AG08396 (cell line): Measurements from ENCODE around the gene TRIM17.

Source experiments
- DNase-seq: peaks from one replicate; pipeline ENCODE4 v3.0.0; 2012; ENCODE audit warnings: low spot score, mixed read lengths

The TRIM17 gene

GRCh38 chr1:228400692-228401454 lies 15.8 kb downstream of the TRIM17 start:
- DNase-seq, result no peak

DNA sequence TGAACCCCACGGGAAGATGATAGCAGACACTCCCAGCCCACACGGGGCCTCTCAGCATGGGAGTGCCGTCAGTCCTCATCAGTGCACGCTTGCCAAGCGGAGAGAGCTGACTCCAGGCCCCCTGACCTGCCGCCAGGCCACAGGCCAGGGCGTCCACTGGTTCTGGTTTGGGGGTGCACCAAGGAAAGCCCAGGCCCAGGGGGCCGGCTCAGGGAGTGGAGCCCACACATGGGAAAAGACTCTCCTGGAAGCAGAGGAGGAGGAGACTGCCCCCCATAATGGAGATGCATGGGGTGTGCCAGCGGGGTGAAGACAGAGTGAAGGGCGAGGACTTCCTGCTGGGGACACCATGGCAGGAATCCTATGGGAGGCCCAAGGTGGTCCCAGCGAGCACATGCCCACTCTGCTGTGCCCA lies 16.4 kb downstream of the TRIM17 start:
- DNase-seq, result no peak

DNA sequence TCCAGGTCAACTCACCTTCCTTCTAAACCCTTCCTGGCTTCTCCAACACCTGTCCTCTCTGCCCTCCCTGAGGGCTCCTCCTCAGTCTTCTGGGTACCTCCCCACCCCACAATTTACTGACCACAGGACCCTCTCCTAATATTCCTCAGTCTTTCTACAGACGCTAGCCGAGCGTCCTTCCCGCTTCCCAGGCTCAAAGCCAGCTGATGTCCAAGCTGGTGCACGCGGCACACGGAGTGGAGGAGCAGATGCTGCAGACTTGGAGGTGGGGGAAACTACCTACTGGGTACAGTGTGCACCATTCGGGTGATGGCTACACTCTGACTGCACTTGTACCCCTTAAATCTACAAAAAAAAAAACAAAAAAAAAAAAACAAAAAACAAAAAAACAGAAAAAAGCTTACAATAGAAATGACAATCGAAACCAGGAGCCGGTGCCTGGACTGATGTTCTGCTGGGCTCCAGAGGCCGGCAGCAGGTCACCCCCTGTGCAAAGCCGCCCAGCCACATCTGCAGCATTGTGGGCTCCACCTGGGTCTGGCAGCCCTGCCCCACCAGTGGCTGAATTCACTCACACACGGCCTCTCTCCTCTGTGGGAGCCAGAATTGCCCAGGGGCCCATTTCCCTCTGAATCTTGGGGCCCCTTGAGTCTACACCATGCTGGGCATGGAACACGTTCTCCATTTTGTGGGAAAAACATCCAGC lies 17.0 kb downstream of the TRIM17 start:
- DNase-seq, result no peak

DNA sequence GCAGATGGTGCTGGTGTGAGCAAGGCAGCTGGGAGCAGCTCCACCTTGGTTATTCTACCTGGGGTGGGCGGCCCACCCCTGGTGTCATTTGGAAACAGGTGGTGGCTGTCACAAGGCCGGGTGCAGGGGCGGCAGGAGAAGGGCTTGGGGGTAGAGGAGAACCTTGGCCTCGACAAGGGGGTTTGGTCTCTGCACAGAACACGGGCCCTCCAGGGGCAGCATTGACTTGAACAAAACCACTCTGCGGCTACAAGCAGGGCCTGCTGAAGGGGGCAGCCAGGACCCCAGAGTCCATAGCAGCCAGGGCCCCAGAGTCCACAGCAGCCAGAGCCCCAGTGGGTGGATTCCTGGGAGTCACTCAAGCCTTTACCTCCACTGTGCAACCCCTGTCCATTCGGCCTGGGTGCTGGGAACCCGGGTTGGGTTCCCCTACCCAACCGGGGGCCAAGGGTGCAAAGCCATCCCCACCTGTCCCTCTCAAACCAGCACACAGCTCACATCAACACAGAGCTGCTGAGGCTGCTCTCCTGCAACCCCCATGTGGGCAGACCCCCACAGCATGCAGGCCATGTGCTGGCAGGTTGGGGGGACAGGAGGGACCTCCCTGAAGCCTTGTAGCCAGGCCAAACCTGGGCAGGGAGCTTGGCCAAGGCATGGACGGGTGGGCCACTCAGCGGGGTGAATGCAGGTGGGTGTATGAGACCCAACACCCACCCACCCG lies 17.8 kb downstream of the TRIM17 start:
- no peak for DNase-seq

- DNase-seq, result no peak
These were observed 18.7 kb downstream of the TRIM17 start for GRCh38 chr1:228397966-228398365.

- DNase-seq, result no peak
These were observed 19.6 kb downstream of the TRIM17 start for GRCh38 chr1:228396770-228397662.

- no peak for DNase-seq
These were observed 21.9 kb downstream of the TRIM17 start for GRCh38 chr1:228394571-228395394.

DNA sequence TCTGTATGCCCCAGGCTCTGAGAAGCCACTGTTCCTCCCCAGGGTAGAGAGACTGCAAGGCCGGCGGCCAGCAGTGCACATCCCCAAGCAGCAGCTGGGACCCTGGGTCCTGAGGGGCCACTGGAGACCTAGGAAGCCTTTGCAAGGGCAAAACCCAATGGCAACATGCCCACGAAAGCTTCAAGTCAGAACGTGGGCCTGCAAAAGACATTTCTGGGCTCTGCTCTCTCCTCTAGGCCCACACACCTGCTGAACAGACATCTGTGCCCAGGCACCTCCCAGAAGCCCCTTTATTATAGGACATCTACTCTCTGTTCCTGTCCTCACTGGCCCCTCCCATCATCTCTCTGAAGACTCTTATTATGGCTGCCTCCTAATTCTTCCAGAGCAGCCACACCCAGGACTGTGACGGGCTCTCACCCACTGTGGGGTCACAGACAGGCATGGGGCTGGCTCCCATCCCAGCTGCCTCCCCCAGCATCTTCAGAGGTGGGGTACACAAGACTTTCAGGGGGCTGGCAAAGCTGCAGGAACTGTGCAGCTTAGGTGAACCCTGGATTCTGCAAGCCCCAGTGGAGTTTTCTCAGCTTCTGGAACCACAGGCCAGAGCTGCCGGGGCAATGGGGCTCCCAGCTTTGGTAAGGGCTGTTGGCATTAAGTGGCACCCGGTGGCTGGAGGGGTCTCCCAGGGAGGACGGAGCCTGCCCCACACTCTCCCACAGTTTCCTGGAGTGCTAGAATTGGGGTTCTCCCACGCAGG lies 22.7 kb downstream of the TRIM17 start:
- no peak for DNase-seq

GRCh38 chr1:228393268-228393701 lies 23.4 kb downstream of the TRIM17 start:
- peak; percentile 73 for DNase-seq

- no peak for DNase-seq
These were observed 24.3 kb downstream of the TRIM17 start for GRCh38 chr1:228392111-228392936.

DNA sequence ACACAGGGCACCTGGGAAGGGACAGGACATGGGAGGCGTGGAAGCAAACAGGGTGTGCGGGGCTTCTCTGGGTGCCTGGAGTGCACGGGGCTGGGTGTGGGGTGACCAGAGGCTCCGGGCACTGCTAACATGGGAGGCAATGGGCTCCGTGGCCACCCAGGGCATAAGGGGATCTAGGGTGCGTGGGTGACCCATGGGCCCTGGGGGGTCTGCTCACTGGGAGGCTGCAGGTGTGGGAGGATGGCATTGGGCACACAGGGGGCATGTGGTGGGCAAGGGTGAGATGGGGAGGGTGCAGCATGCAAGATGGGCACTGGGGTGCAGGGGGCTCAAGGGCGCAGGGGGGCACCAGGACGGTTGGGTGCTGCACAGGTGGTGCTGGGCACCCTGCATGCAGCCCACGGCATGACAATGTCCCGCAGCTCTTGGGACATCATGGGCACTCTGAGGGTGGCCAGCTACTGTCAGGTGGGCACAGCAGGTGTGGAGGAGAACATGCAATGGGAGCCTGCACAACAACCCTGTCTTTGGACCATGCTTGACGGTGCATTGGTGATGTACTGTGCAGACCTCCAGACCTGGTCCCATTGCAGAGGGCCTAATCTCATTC lies 25.1 kb downstream of the TRIM17 start:
- DNase-seq, result no peak

DNA sequence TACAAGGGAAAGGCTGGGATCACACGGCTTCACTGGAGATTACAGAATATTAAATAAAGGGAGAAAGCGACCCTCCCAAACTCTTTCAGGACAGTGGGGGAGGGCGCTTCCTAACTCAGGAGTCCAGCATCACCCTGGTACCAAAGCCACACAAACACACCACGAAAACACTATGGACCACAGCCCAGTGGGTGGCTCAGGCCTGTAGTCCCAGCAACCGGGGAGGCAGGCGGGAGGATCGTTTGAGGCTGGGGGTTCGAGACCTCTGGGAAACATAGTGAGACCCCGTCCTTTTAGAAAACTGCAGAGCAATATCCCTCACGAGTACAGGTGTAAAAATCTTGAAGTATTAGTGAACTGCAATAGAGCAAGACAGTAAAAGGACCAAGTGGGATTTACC lies 26.0 kb downstream of the TRIM17 start:
- DNase-seq, result no peak

DNA sequence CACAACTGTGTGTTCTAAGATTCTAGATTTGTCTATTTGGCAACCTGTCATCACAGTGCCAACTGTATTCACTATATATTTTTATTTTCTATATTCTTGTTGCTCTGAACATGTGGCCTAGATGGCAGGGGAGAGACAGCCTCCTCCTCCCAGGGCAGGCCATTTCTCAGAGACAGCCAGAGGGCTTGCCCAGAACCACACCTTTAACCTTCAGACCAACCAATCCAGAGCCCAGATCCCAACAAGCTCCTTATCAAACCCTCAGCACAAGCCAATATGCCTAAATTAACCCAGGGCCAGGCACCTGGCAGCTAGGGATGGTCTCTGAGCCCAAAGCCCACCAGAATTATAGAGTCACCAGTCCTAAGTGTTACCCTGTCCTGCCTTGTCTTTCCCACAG lies 29.3 kb downstream of the TRIM17 start:
- no peak for DNase-seq

DNA sequence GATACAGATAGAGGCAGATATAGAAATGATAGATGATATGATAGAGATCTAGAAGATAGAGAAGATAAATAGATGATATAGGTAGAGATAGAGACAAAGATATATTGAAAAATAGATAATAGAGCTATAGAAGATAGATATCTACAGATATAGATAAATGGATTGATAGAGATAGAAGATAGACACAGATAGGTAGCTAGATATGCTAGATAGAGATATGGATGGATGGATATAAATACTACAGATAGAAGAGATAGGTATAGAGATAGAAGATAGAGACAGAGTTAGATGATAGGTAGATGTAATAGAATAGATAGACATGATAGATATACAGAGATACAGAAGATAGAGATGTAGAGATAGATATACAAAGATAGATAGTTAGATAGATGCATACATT lies 31.4 kb downstream of the TRIM17 start:
- no peak for DNase-seq

GRCh38 chr1:228383773-228384172 lies 32.9 kb downstream of the TRIM17 start:
- DNase-seq, result no peak

DNA sequence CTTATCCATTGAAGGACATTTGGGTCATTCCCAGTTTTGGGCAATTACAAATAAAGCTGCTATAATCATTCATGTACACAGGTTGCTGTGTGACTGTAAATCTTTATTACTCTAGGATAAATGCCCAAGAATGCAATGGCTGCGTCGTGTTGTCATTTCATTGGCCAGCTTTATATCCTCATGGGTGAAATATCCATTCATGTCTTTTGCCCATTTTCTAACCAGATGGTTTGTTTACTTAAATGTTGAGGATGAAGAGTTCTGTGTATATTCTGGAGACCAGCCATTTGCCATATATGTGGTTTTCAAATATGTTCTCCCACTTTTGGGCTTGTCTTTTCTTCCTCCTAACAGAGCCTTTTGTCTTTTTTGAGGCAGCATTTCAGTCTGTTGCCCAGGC lies 35.3 kb downstream of the TRIM17 start:
- no peak for DNase-seq

- no peak for DNase-seq
These were observed 37.0 kb downstream of the TRIM17 start for GRCh38 chr1:228379666-228380065.

GRCh38 chr1:228378873-228379460 lies 37.7 kb downstream of the TRIM17 start:
- DNase-seq, result no peak
